Hematopoietic multipotent progenitor cell (in vitro differentiated cells): ENCODE results near the gene CDK14. TPM values are rescaled to one million over a fixed set of nuclear protein-coding genes. Genes with fewer than 3 reads are reported as not detected.

Experiments
- DNase-seq, 3 donors: peaks; one replicate each; pipeline ENCODE4 v3.0.0-alpha.2; 2011 to 2015; ENCODE audit warnings: low read depth in 2 of 3, low spot score in 2 of 3
- total RNA-seq: library from RNA; depleted of rRNA; stranded (reverse); fragments of >200 nt; gene quantifications from one replicate; pipeline ENCODE4 v1.2.3, GENCODE V29; 2012

CDK14 gene
- total RNA-seq: 7.5 TPM

GRCh38 chr7:90595801-90596670, at the start of gene CDK14:
CDK14 (plus strand) TSS chr7:90596321; CDS start chr7:90596628, 307 bp downstream.
- DNase-seq: peak in 2 of 3 donors; percentile 89 to 94

- no peak for DNase-seq
These were observed 45.1 kb upstream of the CDK14 start for GRCh38 chr7:90551036-90551435.

- DNase-seq: peak in 2 of 3 donors; percentile 13 to 61
These were observed 43.6 kb upstream of the CDK14 start for GRCh38 chr7:90552521-90552920.

GRCh38 chr7:90560730-90561129, 35.4 kb upstream of the CDK14 start:
- no peak for DNase-seq

- no peak for DNase-seq
These were observed 32.8 kb upstream of the CDK14 start for GRCh38 chr7:90563286-90563685.

GRCh38 chr7:90564455-90564854, 31.7 kb upstream of the CDK14 start:
- DNase-seq: no peak

GRCh38 chr7:90568213-90568612, 27.9 kb upstream of the CDK14 start:
- DNase-seq: no peak

- no peak for DNase-seq
These were observed 26.8 kb upstream of the CDK14 start for GRCh38 chr7:90569368-90569767.

GRCh38 chr7:90570373-90570959, 25.7 kb upstream of the CDK14 start:
- DNase-seq: no peak

- no peak for DNase-seq
These were observed 21.8 kb upstream of the CDK14 start for GRCh38 chr7:90574146-90574819.

GRCh38 chr7:90574820-90575187, 21.3 kb upstream of the CDK14 start:
- DNase-seq: no peak

GRCh38 chr7:90579181-90579688, 16.9 kb upstream of the CDK14 start:
- DNase-seq: peak in 2 of 3 donors; percentile 75 to 95

GRCh38 chr7:90580051-90580450, 16.1 kb upstream of the CDK14 start:
- no peak for DNase-seq

GRCh38 chr7:90582164-90582563, 14.0 kb upstream of the CDK14 start:
- no peak for DNase-seq

GRCh38 chr7:90584378-90584777, 11.7 kb upstream of the CDK14 start:
- DNase-seq: no peak

- no peak for DNase-seq
These were observed 10.0 kb upstream of the CDK14 start for GRCh38 chr7:90586091-90586490.

- no peak for DNase-seq
These were observed 8.4 kb upstream of the CDK14 start for GRCh38 chr7:90587766-90588165.

- no peak for DNase-seq
These were observed 4.1 kb upstream of the CDK14 start for GRCh38 chr7:90592033-90592432.

GRCh38 chr7:90593205-90593604, 2.9 kb upstream of the CDK14 start:
- DNase-seq: no peak

GRCh38 chr7:90594751-90595317, 1.3 kb upstream of the CDK14 start:
- DNase-seq: peak in 1 of 3 donors; percentile 33

- DNase-seq: no peak
These were observed 750 bp upstream of the CDK14 start for GRCh38 chr7:90595342-90595800.
